Measurements from ENCODE around the gene LY6G5C. TPM values are rescaled to one million over a fixed set of nuclear protein-coding genes. Genes with fewer than 3 reads are reported as not detected.

Gene LY6G5C
- total and polyA plus RNA-seq, 9 of the 15 experiments (the other 6 are each of a cell fraction or from before 2014, with no cell fraction given): 0.10 to 0.67 (median 0.46) TPM; not detected in 4

GRCh38 chr6:31686483-31686882 is 5.6 kb upstream of the LY6G5C start (continued):
- TF ChIP-seq FUS (optimal IDR thresholded peaks at IDR 0.05; ENCODE audit: low read depth, low read length) (no peak), ESRRB (CRISPR knock-in tag; IDR thresholded peaks at IDR 0.05; ENCODE audit: borderline replicate concordance) (no peak), ZBTB2 (IDR thresholded peaks at IDR 0.05) (peak; percentile 51; the same call in 1 of the 2 replicates), BRCA1 (IDR thresholded peaks at IDR 0.05) (no peak), BRCA1 (CRISPR knock-in tag; IDR thresholded peaks at IDR 0.05) (no peak), NFYB (IDR thresholded peaks at IDR 0.05; ENCODE audit: extremely low read depth, insufficient read length) (no peak), ARID2 (IDR thresholded peaks at IDR 0.05) (0 out of 2 replicates have a peak, but pooled peaks have one; percentile 10), NR2C2 (CRISPR knock-in tag; IDR thresholded peaks at IDR 0.05) (no peak), NR2C2 (tag; IDR thresholded peaks at IDR 0.05) (no peak), ZNF175 (CRISPR knock-in tag; IDR thresholded peaks at IDR 0.05; ENCODE audit: low read depth) (no peak), SIN3A (IDR thresholded peaks at IDR 0.05; ENCODE audit: borderline replicate concordance in 2 of 2, control insufficient read depth in 1 of 2, low read depth in 2 of 2, low read length in 2 of 2) (no peak), MNT (conservative IDR thresholded peaks at IDR 0.05) (0 out of 4 replicates have a peak, but pooled peaks of 1 of the 2 experiments have one; percentile 29), MLLT1 (IDR thresholded peaks at IDR 0.05) (0 out of 4 replicates have a peak, but pooled peaks of 1 of the 2 experiments have one; percentile 12), STAG1 (CRISPR knock-in tag; IDR thresholded peaks at IDR 0.05; ENCODE audit: borderline replicate concordance) (no peak), ARID3A (IDR thresholded peaks at IDR 0.05; ENCODE audit: borderline replicate concordance, low read depth, low read length) (no peak), PPARD (CRISPR knock-in tag; IDR thresholded peaks at IDR 0.05) (no peak), ZNF354B (CRISPR knock-in tag; IDR thresholded peaks at IDR 0.05) (no peak), TAL1 (IDR thresholded peaks at IDR 0.05) (peak; percentile 67; the same call in 1 of the 2 replicates), TEAD4 (IDR thresholded peaks at IDR 0.05; ENCODE audit: low read length) (no peak), TEAD4 (CRISPR knock-in tag; IDR thresholded peaks at IDR 0.05; ENCODE audit: borderline replicate concordance) (no peak)
- TF ChIP-seq, protein P1, sequence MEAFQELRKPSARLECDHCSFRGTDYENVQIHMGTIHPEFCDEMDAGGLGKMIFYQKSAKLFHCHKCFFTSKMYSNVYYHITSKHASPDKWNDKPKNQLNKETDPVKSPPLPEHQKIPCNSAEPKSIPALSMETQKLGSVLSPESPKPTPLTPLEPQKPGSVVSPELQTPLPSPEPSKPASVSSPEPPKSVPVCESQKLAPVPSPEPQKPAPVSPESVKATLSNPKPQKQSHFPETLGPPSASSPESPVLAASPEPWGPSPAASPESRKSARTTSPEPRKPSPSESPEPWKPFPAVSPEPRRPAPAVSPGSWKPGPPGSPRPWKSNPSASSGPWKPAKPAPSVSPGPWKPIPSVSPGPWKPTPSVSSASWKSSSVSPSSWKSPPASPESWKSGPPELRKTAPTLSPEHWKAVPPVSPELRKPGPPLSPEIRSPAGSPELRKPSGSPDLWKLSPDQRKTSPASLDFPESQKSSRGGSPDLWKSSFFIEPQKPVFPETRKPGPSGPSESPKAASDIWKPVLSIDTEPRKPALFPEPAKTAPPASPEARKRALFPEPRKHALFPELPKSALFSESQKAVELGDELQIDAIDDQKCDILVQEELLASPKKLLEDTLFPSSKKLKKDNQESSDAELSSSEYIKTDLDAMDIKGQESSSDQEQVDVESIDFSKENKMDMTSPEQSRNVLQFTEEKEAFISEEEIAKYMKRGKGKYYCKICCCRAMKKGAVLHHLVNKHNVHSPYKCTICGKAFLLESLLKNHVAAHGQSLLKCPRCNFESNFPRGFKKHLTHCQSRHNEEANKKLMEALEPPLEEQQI (IDR thresholded peaks at IDR 0.05): no peak
